Measurements from ENCODE around the gene PRDM2. TPM values are rescaled to one million over a fixed set of nuclear protein-coding genes. Genes with fewer than 3 reads are reported as not detected.

The PRDM2 gene
- total RNA-seq, 1 donor from 2014 or later: 88.3 TPM

DNA sequence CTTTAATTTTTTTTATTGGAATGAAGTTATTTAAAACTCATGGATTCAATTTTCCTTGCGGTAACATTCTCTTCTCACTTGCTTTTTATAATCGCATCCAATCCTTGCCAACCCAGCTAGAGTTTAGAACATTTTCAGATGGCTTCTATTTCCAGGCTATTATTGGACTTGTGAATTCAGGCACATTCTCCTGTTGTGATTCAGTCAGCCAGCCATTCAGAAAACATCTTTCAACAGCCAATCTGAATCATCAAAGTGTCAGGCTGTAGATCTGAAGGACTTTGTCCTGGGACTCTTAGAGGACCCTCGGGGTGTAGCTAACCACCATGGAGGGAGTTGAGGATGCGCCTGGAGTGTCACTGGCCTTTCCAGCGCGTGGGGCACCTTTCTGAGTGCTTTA, 92.4 kb downstream of the PRDM2 start:
- H3K27me3 Mint-ChIP-seq (ENCODE audit: unreplicated experiment): peaks cover 6% of the 10 kb centered on the region

DNA sequence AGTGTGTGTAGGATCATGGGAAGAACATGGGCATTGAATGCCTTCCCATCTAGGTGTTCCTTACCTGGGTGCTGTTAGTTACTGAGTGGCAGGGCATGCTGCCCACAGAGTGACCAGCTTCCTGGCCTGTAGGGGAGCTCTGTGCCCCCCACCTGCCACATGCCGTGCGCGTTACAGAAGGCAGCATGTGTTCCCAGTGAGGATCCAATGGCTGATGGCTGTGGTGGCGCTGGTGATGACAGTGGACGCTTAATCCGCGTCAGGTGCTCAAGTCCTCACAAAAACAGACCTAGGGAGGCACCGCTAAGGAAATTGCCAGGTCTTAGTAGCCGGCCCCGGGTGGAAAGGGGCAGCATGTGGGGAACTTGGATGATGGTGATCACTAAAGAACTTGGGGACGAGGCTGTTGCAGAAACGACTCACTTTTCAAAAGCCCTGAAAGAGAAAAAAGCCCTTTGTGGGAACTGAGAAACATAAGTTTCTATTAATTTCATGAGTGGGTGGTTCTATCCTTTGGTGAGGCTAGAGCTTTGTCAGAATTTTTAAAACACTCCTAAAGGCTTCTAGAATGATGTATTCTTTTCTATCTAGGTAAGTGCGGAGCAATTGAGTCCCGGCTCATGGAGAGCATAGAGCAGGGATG, 93.2 kb downstream of the PRDM2 start:
- Mint-ChIP-seq H3K36me3 (ENCODE audit: unreplicated experiment) (peaks cover 4% of the 10 kb centered on the region), H3K9me3 (ENCODE audit: unreplicated experiment) (peaks cover 11% of the 10 kb centered on the region), H3K27ac (ENCODE audit: unreplicated experiment) (no peak overlapping the region), H3K4me1 (ENCODE audit: low read depth, unreplicated experiment) (peaks cover 30% of the 10 kb centered on the region), H3K27me3 (ENCODE audit: unreplicated experiment) (peaks cover 6% of the 10 kb centered on the region), H3K4me3 (ENCODE audit: unreplicated experiment) (no peak overlapping the region)
- no peak for DNase-seq
- TF ChIP-seq, protein P1, sequence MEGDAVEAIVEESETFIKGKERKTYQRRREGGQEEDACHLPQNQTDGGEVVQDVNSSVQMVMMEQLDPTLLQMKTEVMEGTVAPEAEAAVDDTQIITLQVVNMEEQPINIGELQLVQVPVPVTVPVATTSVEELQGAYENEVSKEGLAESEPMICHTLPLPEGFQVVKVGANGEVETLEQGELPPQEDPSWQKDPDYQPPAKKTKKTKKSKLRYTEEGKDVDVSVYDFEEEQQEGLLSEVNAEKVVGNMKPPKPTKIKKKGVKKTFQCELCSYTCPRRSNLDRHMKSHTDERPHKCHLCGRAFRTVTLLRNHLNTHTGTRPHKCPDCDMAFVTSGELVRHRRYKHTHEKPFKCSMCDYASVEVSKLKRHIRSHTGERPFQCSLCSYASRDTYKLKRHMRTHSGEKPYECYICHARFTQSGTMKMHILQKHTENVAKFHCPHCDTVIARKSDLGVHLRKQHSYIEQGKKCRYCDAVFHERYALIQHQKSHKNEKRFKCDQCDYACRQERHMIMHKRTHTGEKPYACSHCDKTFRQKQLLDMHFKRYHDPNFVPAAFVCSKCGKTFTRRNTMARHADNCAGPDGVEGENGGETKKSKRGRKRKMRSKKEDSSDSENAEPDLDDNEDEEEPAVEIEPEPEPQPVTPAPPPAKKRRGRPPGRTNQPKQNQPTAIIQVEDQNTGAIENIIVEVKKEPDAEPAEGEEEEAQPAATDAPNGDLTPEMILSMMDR (IDR thresholded peaks at IDR 0.05; ENCODE audit: partially characterized antibody, unreplicated experiment): no peak

More for the DNA sequence above, 92.4 kb downstream of the PRDM2 start:
- Mint-ChIP-seq H3K4me1 (ENCODE audit: low read depth, unreplicated experiment) (peaks cover 26% of the 10 kb centered on the region), H3K36me3 (ENCODE audit: unreplicated experiment) (peaks cover 4% of the 10 kb centered on the region), H3K9me3 (ENCODE audit: unreplicated experiment) (peaks cover 13% of the 10 kb centered on the region), H3K27ac (ENCODE audit: unreplicated experiment) (no peak overlapping the region), H3K4me3 (ENCODE audit: unreplicated experiment) (no peak overlapping the region)
- TF ChIP-seq, protein P1 (IDR thresholded peaks at IDR 0.05; ENCODE audit: partially characterized antibody, unreplicated experiment): no peak
- no peak for DNase-seq

DNA sequence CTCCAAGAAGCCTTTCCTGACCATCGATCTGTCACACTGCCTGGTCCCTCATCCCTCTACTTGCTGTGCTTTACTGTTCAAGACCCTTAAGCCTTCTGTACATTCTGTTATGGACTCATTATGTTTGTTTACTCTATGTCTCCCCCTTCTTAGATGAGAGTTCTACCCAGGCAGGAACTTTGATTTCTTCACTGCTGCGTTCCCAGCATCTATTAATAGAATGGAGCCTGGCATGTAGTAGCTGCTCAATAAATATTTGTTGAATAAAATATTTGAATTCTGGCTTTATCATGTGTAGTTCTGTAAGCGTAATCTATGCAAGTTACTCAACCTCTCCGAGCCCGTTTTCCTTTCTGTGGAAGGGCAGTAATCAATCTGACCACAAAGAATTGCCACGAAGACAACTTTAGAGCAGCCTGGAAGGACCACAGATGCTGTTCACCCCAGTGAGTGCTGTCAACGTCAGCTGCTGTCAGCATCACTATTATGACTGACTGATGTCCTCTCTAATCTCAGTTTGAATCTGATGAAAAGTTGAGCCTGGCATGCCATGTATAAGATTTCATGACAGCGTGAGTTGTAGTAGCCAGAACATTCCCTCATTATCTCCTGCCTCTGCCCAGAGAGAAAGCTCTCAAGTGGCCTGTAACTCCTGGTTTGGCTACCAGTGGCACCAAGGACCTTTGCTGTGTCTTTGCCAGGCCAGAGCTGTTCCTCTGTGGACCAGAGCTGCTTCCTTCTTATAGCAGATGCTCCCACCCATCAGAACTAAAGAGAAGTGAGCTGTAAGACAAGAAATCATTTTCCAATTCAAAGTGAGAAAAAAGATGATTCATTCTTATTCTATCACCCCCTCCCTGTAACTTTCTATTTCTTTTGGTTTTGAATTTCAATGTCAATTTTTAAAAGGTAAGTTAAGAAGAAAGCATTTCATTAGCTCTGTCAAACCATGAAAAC, 94.5 kb downstream of the PRDM2 start:
- Mint-ChIP-seq H3K27me3 (ENCODE audit: unreplicated experiment) (peaks cover 6% of the 10 kb centered on the region), H3K9me3 (ENCODE audit: unreplicated experiment) (peaks cover 10% of the 10 kb centered on the region), H3K4me3 (ENCODE audit: unreplicated experiment) (no peak overlapping the region)

DNA sequence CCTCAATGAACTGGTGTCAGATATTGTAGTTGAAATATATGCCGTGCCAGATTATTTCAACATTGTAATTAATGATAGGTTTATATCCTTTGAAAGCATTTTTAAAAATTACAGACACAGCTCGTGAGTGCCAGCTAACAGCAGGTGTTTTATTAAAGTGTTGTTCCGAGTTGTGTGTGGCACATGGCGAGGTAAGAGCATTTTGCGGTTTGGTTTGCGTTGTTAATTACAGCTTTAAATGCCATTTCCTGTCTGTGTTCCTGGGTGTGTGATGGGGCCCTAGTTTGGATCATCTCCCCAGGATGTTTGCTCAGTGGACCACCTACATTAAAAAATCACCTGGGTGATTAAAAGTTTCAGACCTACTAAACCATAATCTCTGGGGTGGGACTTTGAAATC, 97.4 kb downstream of the PRDM2 start:
- Mint-ChIP-seq H3K36me3 (ENCODE audit: unreplicated experiment) (peaks cover 4% of the 10 kb centered on the region), H3K4me3 (ENCODE audit: unreplicated experiment) (no peak overlapping the region), H3K27me3 (ENCODE audit: unreplicated experiment) (peaks cover 6% of the 10 kb centered on the region), H3K4me1 (ENCODE audit: low read depth, unreplicated experiment) (peaks cover 20% of the 10 kb centered on the region), H3K9me3 (ENCODE audit: unreplicated experiment) (peaks cover 14% of the 10 kb centered on the region), H3K27ac (ENCODE audit: unreplicated experiment) (no peak overlapping the region)
- TF ChIP-seq, protein P1 (IDR thresholded peaks at IDR 0.05; ENCODE audit: partially characterized antibody, unreplicated experiment): no peak
- no peak for DNase-seq

More for the DNA sequence above, 94.5 kb downstream of the PRDM2 start:
- TF ChIP-seq, protein P1 (IDR thresholded peaks at IDR 0.05; ENCODE audit: partially characterized antibody, unreplicated experiment): no peak
- H3K36me3 Mint-ChIP-seq (ENCODE audit: unreplicated experiment): peaks cover 4% of the 10 kb centered on the region
- no peak for DNase-seq
- H3K27ac Mint-ChIP-seq (ENCODE audit: unreplicated experiment): no peak overlapping the region
- peaks cover 25% of the 10 kb centered on the region for H3K4me1 Mint-ChIP-seq (ENCODE audit: low read depth, unreplicated experiment)

Data from glutamatergic neuron (in vitro differentiated cells).